GM23338 (cell line): ENCODE results near the gene RASSF7. TPM values are rescaled to one million over a fixed set of nuclear protein-coding genes. Genes with fewer than 3 reads are reported as not detected.

Experiments used
- ATAC-seq: fragments of 200-7000 bp; cut with Tn5 transposase; 3 replicates; pipeline ENCODE4 v1.9.1; 2020
- DNase-seq: peaks from one replicate; pipeline ENCODE4 v3.0.0-alpha.2; 2015; ENCODE audit warnings: low spot score
- H2AFZ ChIP-seq: fragments of 200-600 bp; sonication (generic); 2 replicates; pipeline ENCODE4 v1.8.0; 2016; ENCODE audit warnings: antibody characterized with exemption, mild to moderate bottlenecking, moderate library complexity
- H3F3A ChIP-seq: fragments of 200-600 bp; sonication (generic); replicated peaks from 2 replicates; pipeline ENCODE4 v1.8.0; 2017; ENCODE audit warnings: antibody characterized with exemption, mixed run types, low read depth
- H3K27ac ChIP-seq: fragments of 200-600 bp; sonication (generic); 2 replicates; pipeline ENCODE4 v1.6.1; 2016; ENCODE audit warnings: low read depth
- H3K27me3 ChIP-seq: fragments of 200-600 bp; sonication (generic); 2 replicates; pipeline ENCODE4 v1.8.0; 2016; ENCODE audit warnings: mild to moderate bottlenecking, mixed run types, moderate library complexity; ENCODE audit not compliant: insufficient read depth
- H3K36me3 ChIP-seq: fragments of 200-600 bp; sonication (generic); 2 replicates; pipeline ENCODE4 v1.8.0; 2016; ENCODE audit warnings: mild to moderate bottlenecking; ENCODE audit not compliant: insufficient read depth
- H3K4me1 ChIP-seq: fragments of 200-600 bp; sonication (generic); 2 replicates; pipeline ENCODE4 v1.8.0; 2016; ENCODE audit warnings: mild to moderate bottlenecking, moderate library complexity; ENCODE audit not compliant: insufficient read depth
- H3K4me2 ChIP-seq: fragments of 200-600 bp; sonication (generic); 2 replicates; pipeline ENCODE4 v1.7.1; 2017; ENCODE audit warnings: mixed run types
- H3K4me3 ChIP-seq: fragments of 200-600 bp; sonication (generic); 2 replicates; pipeline ENCODE4 v1.6.1; 2016; ENCODE audit warnings: mixed run types
- H3K79me2 ChIP-seq: fragments of 200-600 bp; sonication (generic); replicated peaks from 2 replicates; pipeline ENCODE4 v1.8.0; 2017; ENCODE audit warnings: mild to moderate bottlenecking; ENCODE audit not compliant: insufficient read depth
- H3K9me2 ChIP-seq: fragments of 200-600 bp; sonication (generic); 2 replicates; pipeline ENCODE4 v1.8.0; 2017; ENCODE audit not compliant: insufficient read depth
- H4K20me1 ChIP-seq: fragments of 200-600 bp; sonication (generic); replicated peaks from 2 replicates; pipeline ENCODE4 v1.8.0; 2017; ENCODE audit warnings: mild to moderate bottlenecking; ENCODE audit not compliant: insufficient read depth
- H3K27ac Mint-ChIP-seq: 2 replicates; pipeline ENCODE4 v1.8.0; 2020; ENCODE audit warnings: inconsistent platforms, mild to moderate bottlenecking, moderate library complexity, mixed read lengths
- H3K27me3 Mint-ChIP-seq: 3 replicates; pipeline ENCODE4 v1.8.0; 2022; ENCODE audit warnings: low read depth, mild to moderate bottlenecking, moderate library complexity, mixed read lengths, inconsistent platforms; ENCODE audit not compliant: insufficient read depth, poor library complexity
- H3K36me3 Mint-ChIP-seq: 3 replicates; pipeline ENCODE4 v1.8.0; 2021; ENCODE audit warnings: low read depth, mild to moderate bottlenecking, inconsistent platforms, moderate library complexity, mixed read lengths
- H3K4me1 Mint-ChIP-seq: 3 replicates; pipeline ENCODE4 v1.8.0; 2020; ENCODE audit warnings: mild to moderate bottlenecking, inconsistent platforms, mixed read lengths
- H3K4me3 Mint-ChIP-seq: 3 replicates; pipeline ENCODE4 v1.8.0; 2021; ENCODE audit warnings: moderate library complexity, mild to moderate bottlenecking, inconsistent platforms, mixed read lengths
- H3K9me3 Mint-ChIP-seq: 3 replicates; pipeline ENCODE4 v1.8.0; 2020; ENCODE audit warnings: moderate library complexity, mild to moderate bottlenecking, inconsistent platforms, mixed read lengths
- EZH2 ChIP-seq: fragments of 200-600 bp; sonication (generic); IDR thresholded peaks from one replicate; pipeline ENCODE4 v1.8.0; 2017; ENCODE audit warnings: antibody characterized with exemption, mild to moderate bottlenecking, low read depth; ENCODE audit not compliant: unreplicated experiment
- EZH2phosphoT487 ChIP-seq: fragments of 200-600 bp; sonication (generic); IDR thresholded peaks from one replicate; pipeline ENCODE4 v1.8.1; 2018; ENCODE audit warnings: antibody characterized with exemption; ENCODE audit not compliant: unreplicated experiment
- JUNB ChIP-seq: IDR thresholded peaks from one replicate; pipeline ENCODE4 v1.6.1; 2016; ENCODE audit warnings: antibody characterized with exemption; ENCODE audit not compliant: unreplicated experiment
- NANOG ChIP-seq: IDR thresholded peaks from 2 replicates; pipeline ENCODE4 v1.6.1; 2016; ENCODE audit warnings: antibody characterized with exemption, borderline replicate concordance
- POLR2AphosphoS5 ChIP-seq: IDR thresholded peaks from 2 replicates; pipeline ENCODE4 v1.6.1; 2016; ENCODE audit warnings: antibody characterized with exemption, low read depth
- REST ChIP-seq: IDR thresholded peaks from one replicate; pipeline ENCODE4 v1.6.1; 2018; ENCODE audit warnings: antibody characterized with exemption; ENCODE audit not compliant: unreplicated experiment
- STAT1 ChIP-seq: IDR thresholded peaks from one replicate; pipeline ENCODE4 v1.6.1; 2016; ENCODE audit warnings: antibody characterized with exemption; ENCODE audit not compliant: unreplicated experiment
- ZNF114 ChIP-seq: fragments of 250-450 bp; sonication (Bioruptor Pico); IDR thresholded peaks from 2 replicates; pipeline ENCODE4 v1.5.0; 2020; ENCODE audit warnings: mild to moderate bottlenecking, moderate library complexity
- ZNF331 ChIP-seq: fragments of 250-450 bp; sonication (Bioruptor Pico); IDR thresholded peaks from 2 replicates; pipeline ENCODE4 v1.5.0; 2020; ENCODE audit warnings: low read depth, mild to moderate bottlenecking, moderate library complexity
- polyA plus RNA-seq: library from polyadenylated mRNA; unstranded; fragments of >200 nt; fragmentation: Nextera tagmentation; extraction: Ambion mirVana; gene quantifications from 2 replicates; pipeline ENCODE4 v1.2.1, GENCODE V29; 2016
- total RNA-seq: library from RNA; depleted of rRNA; stranded (reverse); fragments of >200 nt; shearing (Covaris generic); gene quantifications from 2 replicates; pipeline ENCODE4 v1.2.3, GENCODE V29; 2014
- TF ChIP-seq, protein P1 (sequence below), 2 experiments: fragments of 200-600 bp in 1 of 2; sonication (generic) in 1 of 2; conservative IDR thresholded peaks; 2 replicates each; pipeline versions ENCODE4 v1.5.1 to v1.6.1; 2016 to 2017; ENCODE audit warnings: antibody characterized with exemption in 2 of 2, low read depth in 2 of 2, mild to moderate bottlenecking in 2 of 2, moderate library complexity in 1 of 2
- TF ChIP-seq, protein P2 (sequence below): IDR thresholded peaks from 2 replicates; pipeline ENCODE4 v1.6.1; 2016; ENCODE audit warnings: antibody characterized with exemption

RASSF7 gene
- total and polyA plus RNA-seq, 2 experiments from 2014 or later: 39.6 to 64.8 TPM

DNA sequence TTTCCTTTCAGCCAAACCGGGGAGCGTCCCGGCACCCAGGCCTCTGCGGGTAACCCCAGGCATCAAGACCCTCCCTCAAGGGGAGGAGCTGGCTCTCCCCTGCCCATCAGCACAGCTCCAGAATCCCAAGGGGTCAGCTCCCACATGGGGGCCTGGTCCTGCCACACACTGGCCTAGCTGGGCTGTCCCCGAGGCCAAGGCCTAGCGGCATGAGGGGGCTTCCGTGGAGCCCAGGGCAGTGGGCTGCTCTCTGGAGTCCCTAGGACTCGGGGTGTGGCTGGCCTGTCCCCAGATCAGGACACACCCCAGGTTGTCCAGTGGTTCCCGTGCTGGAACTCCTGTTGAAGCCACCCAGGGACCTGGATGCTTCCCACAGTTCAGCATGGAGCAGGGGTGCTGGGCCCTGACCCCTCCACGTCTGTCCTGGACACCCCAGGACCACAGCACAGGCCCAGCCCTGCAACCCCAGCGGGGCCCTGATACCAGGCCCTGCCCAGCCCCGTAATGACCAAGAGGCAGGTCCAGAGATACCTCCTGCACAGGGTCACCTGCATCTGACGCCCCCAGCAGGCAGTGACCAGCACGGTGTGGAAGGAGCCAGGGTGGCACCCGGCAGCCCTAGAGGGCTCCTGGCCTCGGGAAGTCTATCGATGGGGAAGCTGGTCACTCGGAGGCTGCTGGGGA lies 30.9 kb upstream of the RASSF7 start:
- ATAC-seq (no peak; the same call in 2 of the 3 replicates), DNase-seq (no peak)
- Histone ChIP-seq H3K36me3 (no peaks in the 10 kb centered on the region), H3K79me2 (no peaks in the 10 kb centered on the region; the same call in 1 of the 2 replicates), H3K9me2 (no peaks in the 10 kb centered on the region), H3K4me1 (no peaks in the 10 kb centered on the region), H3K4me2 (no peak overlapping the region), H3K4me3 (no peak overlapping the region), H3K27ac (no peak overlapping the region), H3F3A (no peaks in the 10 kb centered on the region), H3K27me3 (no peaks in the 10 kb centered on the region), H2AFZ (no peak overlapping the region), H4K20me1 (0 out of 2 replicates have a peak, but pooled peaks cover 2% of the 10 kb centered on the region)
- peaks cover 8% of the 10 kb centered on the region; the same call in 2 of the 3 replicates for H3K36me3 Mint-ChIP-seq
- H3K4me3 Mint-ChIP-seq: no peak overlapping the region
- no peaks in the 10 kb centered on the region for H3K4me1 Mint-ChIP-seq
- H3K9me3 Mint-ChIP-seq: no peaks in the 10 kb centered on the region
- no peak overlapping the region for H3K27ac Mint-ChIP-seq
- peaks cover 11% of the 10 kb centered on the region for H3K27me3 Mint-ChIP-seq
- no peak for TF ChIP-seq EZH2phosphoT487
- TF ChIP-seq, protein P1, sequence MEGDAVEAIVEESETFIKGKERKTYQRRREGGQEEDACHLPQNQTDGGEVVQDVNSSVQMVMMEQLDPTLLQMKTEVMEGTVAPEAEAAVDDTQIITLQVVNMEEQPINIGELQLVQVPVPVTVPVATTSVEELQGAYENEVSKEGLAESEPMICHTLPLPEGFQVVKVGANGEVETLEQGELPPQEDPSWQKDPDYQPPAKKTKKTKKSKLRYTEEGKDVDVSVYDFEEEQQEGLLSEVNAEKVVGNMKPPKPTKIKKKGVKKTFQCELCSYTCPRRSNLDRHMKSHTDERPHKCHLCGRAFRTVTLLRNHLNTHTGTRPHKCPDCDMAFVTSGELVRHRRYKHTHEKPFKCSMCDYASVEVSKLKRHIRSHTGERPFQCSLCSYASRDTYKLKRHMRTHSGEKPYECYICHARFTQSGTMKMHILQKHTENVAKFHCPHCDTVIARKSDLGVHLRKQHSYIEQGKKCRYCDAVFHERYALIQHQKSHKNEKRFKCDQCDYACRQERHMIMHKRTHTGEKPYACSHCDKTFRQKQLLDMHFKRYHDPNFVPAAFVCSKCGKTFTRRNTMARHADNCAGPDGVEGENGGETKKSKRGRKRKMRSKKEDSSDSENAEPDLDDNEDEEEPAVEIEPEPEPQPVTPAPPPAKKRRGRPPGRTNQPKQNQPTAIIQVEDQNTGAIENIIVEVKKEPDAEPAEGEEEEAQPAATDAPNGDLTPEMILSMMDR (conservative IDR thresholded peaks at IDR 0.05; ENCODE audit: low read depth in 2 of 2): 0 out of 4 replicates have a peak, but pooled peaks of 1 of the 2 experiments have one; percentile 11

DNA sequence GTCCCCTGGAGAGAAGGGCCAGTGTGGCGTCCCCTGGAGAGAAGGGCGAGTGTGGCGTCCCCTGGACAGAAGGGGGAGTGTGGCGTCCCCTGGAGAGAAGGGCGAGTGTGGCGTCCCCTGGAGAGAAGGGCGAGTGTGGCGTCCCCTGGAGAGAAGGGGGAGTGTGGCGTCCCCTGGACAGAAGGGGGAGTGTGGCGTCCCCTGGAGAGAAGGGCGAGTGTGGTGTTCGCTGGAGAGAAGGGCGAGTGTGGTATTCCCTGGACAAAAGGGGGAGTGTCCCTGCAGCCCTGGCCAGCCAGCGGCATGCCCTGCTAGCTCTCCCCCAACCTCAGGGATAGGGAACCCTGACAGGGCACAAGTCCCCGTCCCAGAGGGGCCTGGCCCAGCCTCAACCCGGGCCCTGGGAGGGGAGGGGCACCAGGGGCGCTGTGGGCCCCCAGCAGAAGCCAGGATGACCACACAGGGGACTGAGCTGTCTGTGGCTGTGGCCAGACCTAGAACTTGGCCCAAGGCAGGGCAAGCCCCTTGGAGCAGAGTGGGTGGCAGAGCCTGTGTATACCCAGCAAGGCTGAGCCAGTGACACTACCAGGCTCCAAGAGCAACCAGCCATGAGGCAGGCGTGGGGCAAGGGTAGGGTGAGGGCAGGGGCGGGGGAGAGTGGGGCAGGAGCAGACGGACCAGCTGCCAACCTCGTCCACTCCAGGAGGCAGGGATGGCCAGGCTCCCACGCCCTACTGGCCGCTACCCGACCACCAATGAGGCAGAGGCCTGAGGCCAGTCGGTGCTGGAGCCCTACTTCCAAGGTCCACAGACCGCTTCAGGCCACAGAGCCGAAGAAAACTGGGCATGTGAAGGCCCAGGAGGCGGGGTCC lies 29.6 kb upstream of the RASSF7 start:
- no peak overlapping the region for H3K27ac Mint-ChIP-seq
- H3K27me3 Mint-ChIP-seq: peaks cover 10% of the 10 kb centered on the region
- DNase-seq: no peak
- TF ChIP-seq POLR2AphosphoS5 (no peak), JUNB (no peak), ZNF331 (CRISPR knock-in tag) (no peak), EZH2phosphoT487 (no peak), EZH2 (no peak), STAT1 (no peak), REST (no peak), NANOG (no peak), ZNF114 (CRISPR knock-in tag) (no peak)
- TF ChIP-seq, protein P2, sequence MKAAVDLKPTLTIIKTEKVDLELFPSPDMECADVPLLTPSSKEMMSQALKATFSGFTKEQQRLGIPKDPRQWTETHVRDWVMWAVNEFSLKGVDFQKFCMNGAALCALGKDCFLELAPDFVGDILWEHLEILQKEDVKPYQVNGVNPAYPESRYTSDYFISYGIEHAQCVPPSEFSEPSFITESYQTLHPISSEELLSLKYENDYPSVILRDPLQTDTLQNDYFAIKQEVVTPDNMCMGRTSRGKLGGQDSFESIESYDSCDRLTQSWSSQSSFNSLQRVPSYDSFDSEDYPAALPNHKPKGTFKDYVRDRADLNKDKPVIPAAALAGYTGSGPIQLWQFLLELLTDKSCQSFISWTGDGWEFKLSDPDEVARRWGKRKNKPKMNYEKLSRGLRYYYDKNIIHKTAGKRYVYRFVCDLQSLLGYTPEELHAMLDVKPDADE: no peak

More for the DNA sequence above, 29.6 kb upstream of the RASSF7 start:
- H3K79me2 ChIP-seq: no peaks in the 10 kb centered on the region; the same call in 1 of the 2 replicates
- H3K27me3 ChIP-seq: peaks cover 1% of the 10 kb centered on the region; the same call in 1 of the 2 replicates
- 0 out of 2 replicates have a peak, but pooled peaks cover 2% of the 10 kb centered on the region for H4K20me1 ChIP-seq
- H3K9me3 Mint-ChIP-seq: peaks cover 2% of the 10 kb centered on the region; the same call in 2 of the 3 replicates
- H3K4me1 Mint-ChIP-seq: peaks cover 2% of the 10 kb centered on the region; the same call in 2 of the 3 replicates
- H3F3A ChIP-seq: peaks cover 3% of the 10 kb centered on the region
- no peak for ATAC-seq
- no peaks in the 10 kb centered on the region for H3K9me2 ChIP-seq
- no peak overlapping the region for H2AFZ ChIP-seq
- H3K36me3 Mint-ChIP-seq: peaks cover 10% of the 10 kb centered on the region; the same call in 2 of the 3 replicates
- H3K4me3 ChIP-seq: no peak overlapping the region
- no peak overlapping the region for H3K27ac ChIP-seq
- no peak overlapping the region for H3K4me2 ChIP-seq
- H3K36me3 ChIP-seq: no peaks in the 10 kb centered on the region
- H3K4me3 Mint-ChIP-seq: no peak overlapping the region
- no peaks in the 10 kb centered on the region for H3K4me1 ChIP-seq
